GM12873 (cell line): Measurements from ENCODE around the gene DPF3.

Experiments
- TF ChIP-seq, protein P1 (sequence below): IDR thresholded peaks from 2 replicates; pipeline ENCODE4 v1.5.1; 2012; ENCODE audit warnings: low read depth, mild to moderate bottlenecking, moderate library complexity, low read length, control low read depth; ENCODE audit not compliant: insufficient read depth; ENCODE audit errors: missing control alignments

DPF3 gene

DNA sequence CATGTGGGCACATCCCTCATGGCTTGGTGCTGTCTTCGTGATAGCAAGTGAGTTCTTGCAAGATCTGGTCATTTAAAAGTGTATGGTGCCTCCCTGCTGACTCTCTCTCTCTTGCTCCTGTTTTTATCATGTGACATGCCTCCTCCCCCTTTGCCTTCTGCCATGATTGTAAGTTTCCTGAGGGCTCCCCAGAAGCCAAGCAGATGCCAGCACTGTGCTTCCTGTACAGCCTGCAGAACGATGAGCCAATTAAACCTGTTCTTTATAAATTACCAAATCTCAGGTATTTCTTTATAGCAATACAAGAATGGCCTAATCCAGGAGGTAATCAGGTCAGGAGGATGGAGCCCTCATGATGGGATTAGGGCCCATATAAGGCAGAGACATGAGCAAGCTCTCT is 116.3 kb downstream of the DPF3 start:
- TF ChIP-seq, protein P1, sequence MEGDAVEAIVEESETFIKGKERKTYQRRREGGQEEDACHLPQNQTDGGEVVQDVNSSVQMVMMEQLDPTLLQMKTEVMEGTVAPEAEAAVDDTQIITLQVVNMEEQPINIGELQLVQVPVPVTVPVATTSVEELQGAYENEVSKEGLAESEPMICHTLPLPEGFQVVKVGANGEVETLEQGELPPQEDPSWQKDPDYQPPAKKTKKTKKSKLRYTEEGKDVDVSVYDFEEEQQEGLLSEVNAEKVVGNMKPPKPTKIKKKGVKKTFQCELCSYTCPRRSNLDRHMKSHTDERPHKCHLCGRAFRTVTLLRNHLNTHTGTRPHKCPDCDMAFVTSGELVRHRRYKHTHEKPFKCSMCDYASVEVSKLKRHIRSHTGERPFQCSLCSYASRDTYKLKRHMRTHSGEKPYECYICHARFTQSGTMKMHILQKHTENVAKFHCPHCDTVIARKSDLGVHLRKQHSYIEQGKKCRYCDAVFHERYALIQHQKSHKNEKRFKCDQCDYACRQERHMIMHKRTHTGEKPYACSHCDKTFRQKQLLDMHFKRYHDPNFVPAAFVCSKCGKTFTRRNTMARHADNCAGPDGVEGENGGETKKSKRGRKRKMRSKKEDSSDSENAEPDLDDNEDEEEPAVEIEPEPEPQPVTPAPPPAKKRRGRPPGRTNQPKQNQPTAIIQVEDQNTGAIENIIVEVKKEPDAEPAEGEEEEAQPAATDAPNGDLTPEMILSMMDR: no peak

GRCh38 chr14:72776701-72777261 is 117.1 kb downstream of the DPF3 start:
- TF ChIP-seq, protein P1: no peak

GRCh38 chr14:72775923-72776554 is 117.9 kb downstream of the DPF3 start:
- TF ChIP-seq, protein P1: no peak

- TF ChIP-seq, protein P1: no peak
These were observed 118.8 kb downstream of the DPF3 start for GRCh38 chr14:72774894-72775620.

DNA sequence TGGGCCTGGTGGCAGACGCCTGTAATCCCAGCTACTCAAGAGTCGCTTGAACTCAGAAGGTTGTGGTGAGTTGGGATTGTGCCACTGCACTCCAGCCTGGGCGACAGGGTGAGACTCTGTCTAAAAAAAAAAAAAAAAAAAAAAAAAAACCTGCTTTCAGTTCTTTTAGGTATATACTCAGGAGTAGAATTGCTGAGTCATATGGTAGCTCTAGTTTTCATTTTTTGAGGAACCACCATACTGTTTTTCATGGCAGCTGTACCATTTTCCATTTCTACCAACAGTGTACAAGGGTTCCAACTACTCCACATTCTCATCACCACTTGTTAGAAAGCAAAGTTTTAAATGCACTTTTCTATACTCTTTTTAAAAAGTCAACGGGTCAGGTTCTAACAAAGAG is 119.8 kb downstream of the DPF3 start:
- TF ChIP-seq, protein P1: no peak

- TF ChIP-seq, protein P1: no peak
These were observed 122.3 kb downstream of the DPF3 start for GRCh38 chr14:72771561-72771960.

DNA sequence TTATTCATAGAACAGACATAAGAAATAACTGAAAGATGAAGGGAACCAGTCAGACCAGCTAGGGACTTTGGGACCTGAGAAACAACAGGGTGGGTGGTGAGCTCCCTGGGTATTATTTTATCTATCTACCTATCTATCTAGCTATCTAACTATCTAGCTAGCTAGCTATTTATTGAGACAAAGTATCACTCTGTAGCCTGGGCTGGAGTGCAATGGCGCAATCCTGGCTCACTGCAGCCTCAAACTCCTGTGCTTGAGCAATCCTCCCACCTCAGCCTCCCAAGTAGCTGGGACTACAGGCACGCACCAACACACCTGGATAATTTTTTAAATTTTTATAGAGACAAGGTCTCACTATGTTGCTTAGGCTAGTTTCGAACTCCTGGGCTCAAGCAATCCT is 127.6 kb downstream of the DPF3 start:
- TF ChIP-seq, protein P1: no peak
